Activated CD4-positive, alpha-beta T cell treated with anti-CD3 and anti-CD28 coated beads for 24 hours (primary cell): ENCODE results near the gene PMM1.
"Not testable (repeated sequence)": the region's sequence is repeated elsewhere in the genome, so short reads cannot be mapped to it uniquely, and the experiment has no call there.

Experiments used
- DNase-seq, 2 donors: peaks; one replicate each; pipeline ENCODE4 v3.0.0-alpha.2; 2020; ENCODE audit warnings: low read depth in 2 of 2

Gene PMM1

GRCh38 chr22:41596776-41597634 is 7.4 kb upstream of the PMM1 start:
- DNase-seq = no peak

DNA sequence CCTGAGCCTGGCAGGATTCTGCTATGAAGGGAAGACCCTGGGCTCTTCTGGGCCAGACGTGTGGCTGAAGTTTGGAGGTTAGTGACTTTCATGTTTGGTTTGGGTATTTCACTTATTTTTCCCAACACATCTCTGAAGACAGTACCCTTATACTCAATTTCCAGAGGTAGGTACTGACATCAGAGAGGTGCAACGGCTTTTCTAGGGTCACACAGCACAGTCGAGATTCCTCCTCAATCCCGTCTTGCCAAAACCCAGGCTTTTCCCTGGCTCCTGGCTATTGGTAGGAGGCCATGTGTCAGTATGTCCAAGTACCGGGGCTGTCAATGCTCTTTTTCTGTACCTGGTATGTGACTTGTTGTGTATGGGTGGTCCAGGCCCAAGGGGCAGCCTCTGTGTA is 6.1 kb upstream of the PMM1 start:
- DNase-seq = no peak

DNA sequence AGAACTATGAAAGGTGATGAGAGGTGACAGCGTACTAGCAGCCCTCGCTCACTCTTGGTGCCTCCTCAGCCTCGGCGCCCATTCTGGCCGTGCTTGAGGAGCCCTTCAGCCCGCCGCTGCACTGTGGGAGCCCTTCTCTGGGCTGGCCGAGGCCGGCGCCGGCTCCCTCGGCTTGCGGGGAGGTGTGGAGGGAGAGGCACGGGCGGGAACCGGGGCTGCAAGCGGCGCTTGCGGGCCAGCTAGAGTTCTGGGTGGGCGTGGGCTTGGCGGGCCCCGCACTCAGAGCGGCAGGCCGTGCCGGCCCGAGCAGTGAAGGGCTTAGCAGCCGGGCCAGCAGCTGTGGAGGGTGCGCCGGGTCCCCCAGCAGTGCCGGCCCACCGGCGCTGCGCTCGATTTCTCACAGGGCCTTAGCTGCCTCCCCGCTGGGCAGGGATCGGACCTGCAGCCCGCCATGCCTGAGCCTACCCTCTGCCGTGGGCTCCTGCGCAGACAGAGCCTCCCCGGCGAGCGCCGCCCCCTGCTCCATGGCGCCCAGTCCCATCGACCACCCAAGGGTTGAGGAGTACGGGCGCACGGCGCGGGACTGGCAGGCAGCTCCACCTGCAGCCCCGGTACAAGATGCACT is 3.8 kb upstream of the PMM1 start:
- DNase-seq = not testable (repeated sequence)

- no peak for DNase-seq
These were observed 2.3 kb downstream of the PMM1 start for GRCh38 chr22:41587347-41587723.

GRCh38 chr22:41585898-41586297 is 3.7 kb downstream of the PMM1 start:
- DNase-seq = no peak

- DNase-seq = no peak
These were observed 4.8 kb downstream of the PMM1 start for GRCh38 chr22:41584881-41585280.

- DNase-seq = no peak
These were observed 6.9 kb downstream of the PMM1 start for GRCh38 chr22:41582694-41583093.

DNA sequence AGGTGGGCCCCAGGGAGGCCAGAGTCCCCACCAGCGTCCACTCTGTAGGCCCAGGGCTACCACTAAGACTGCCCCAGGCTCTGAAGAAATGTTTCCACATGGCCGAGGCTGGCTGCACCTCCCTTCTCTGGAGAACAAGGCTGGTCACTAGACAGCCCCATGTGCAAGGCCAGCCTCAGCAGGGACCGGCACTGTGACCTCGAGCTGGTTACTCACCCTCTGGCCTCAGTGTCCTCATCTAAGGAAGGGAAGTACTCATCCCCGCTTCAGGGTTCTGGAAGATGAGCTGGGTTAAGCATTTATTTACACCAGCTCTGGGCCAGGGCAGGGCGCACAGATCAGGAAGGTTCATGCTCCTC is 9.7 kb downstream of the PMM1 start:
- no peak for DNase-seq

GRCh38 chr22:41579297-41579996 is 10.2 kb downstream of the PMM1 start:
- no peak for DNase-seq

DNA sequence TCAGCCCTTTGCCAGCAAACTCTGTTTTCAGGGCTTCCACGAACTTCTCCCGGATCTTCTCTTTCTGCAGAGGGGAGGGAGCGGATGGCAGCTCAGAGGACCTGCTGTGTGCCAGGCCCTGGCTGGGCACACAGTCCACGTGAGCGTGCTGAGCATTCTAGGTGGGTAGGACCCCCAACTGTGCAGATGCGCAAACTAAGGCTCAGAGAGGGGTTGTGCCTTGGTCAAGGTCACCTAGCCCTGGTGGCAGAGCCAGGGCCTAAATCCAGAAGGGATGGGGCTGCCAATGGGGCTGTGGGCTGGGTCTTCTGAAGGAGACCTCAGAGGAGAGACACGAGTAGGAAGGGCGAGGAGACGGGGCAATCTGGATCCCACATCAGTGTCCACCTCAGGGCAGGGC is 10.8 kb downstream of the PMM1 start:
- no peak for DNase-seq

GRCh38 chr22:41578114-41578513 is 11.5 kb downstream of the PMM1 start:
- DNase-seq = no peak

GRCh38 chr22:41576877-41577276 is 12.8 kb downstream of the PMM1 start:
- no peak for DNase-seq

GRCh38 chr22:41575533-41575932 is 14.1 kb downstream of the PMM1 start:
- no peak for DNase-seq

GRCh38 chr22:41574847-41575381 is 14.7 kb downstream of the PMM1 start:
- DNase-seq = no peak

- DNase-seq = no peak
These were observed 16.0 kb downstream of the PMM1 start for GRCh38 chr22:41573677-41574076.

DNA sequence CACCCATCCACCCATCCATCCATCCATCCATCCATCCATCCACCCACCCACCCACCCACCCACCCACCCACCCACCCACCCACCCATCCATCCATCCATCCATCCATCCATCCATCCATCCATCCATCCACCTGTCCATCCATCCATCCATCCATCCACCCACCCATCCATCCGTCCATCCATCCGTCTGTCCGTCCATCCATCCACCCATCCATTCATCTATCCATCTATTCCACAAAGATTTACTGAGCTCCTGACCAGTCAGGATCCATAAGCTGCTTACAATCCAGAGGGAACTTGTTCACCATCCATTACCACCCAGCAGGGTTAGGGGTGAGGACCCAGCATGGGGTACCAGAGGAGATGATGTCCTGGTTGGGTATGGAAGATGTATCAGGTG is 17.3 kb downstream of the PMM1 start:
- not testable (repeated sequence) for DNase-seq

DNA sequence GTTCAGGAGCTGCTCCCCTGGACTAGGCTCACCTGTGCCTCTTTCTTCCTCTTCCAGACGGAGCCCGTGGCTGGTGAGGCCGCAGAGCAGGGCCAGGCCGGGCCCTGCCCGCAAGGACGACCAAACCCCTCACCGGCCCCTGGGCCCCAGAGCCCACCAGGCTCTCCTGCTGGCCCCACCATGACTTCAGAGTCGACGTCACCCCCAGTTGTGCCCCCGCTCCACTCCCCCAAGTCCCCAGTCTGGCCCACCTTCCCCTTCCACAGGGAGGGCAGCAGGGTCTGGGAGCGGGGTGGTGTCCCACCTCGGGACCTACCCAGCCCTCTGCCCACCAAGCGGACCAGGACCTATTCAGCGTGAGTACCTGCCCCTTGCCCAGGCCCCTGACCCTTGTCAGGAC is 17.9 kb downstream of the PMM1 start:
- DNase-seq = no peak

DNA sequence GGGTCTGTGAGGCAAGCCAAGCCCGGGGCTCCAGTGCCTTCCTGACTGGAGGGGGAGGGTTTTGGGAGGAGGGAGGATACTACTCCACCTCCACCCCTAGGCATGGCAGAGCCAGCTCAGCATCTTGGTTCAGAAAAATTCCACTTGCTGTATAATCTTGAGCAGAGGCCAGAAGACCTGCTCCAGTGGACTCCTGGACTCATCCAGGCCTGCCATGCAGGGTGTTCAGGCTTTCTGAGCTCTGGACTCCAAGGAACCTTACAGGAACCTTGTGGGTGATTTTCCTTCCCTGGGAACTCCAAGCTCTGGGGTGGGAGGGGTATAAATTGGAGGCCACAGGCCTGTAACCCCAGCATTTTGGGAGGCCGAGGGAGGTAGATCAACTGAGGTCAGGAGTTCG is 19.4 kb downstream of the PMM1 start:
- no peak for DNase-seq

DNA sequence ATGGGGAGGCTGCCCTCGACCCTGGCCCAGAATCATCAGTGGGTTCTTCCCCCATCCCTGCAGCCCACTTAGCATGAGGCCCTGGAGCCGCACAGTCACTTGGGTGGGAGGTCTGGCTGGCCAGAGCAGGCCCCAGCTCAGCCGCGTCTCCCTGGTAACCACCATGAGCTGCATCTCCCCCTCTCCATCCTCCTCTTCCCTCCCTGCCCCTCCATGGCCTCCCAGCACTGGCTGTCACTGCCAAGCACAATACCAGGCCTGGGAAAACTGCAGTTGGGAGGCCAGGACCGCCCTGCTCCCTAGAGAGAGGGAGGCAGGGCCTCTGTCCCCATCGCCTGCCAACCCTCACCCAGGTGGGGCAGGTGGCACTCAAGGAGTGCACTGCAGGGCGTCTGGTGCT is 20.8 kb downstream of the PMM1 start:
- no peak for DNase-seq

GRCh38 chr22:41567512-41567768 is 22.2 kb downstream of the PMM1 start:
- no peak for DNase-seq

GRCh38 chr22:41565403-41566054 is 24.1 kb downstream of the PMM1 start:
- no peak for DNase-seq

DNA sequence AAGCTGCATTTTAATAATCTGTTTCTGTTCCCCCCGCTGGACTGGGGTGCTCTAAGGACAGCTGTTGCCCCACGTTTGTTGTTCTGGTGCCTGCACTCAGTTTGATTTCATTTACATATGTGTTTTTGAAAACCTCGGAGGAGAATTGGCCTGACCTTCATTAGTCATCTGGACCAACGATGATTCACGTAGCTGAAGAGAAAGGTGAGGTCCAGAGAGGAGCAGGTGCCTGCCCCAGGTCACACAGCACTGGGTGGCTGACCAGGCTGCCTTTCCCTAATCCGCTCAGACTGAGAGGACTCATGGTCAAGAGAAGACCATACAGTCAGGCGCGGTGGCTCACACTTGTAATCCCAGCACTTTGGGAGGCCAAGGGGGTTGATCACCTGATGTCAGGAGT is 25.1 kb downstream of the PMM1 start:
- no peak for DNase-seq
